ENCODE measurements around the gene GLS.

GRCh38 chr2:190842606-190843104 lies 38.0 kb upstream of the GLS start:
- TF ChIP-seq TAF1 (IDR thresholded peaks at IDR 0.05; ENCODE audit: borderline replicate concordance, low read depth, low read length) (no peak), POLR2A (IDR thresholded peaks at IDR 0.05; ENCODE audit: low read depth, low read length) (no peak)
